GM21360 (cell line): ENCODE data around the gene IL36RN.

ENCODE experiments used
- ATAC-seq: cut with Tn5 transposase; IDR thresholded peaks from one replicate; pipeline ENCODE4 v1.9.1; 2021; ENCODE audit warnings: mild to moderate bottlenecking, moderate library complexity; ENCODE audit not compliant: unreplicated experiment

The IL36RN gene

GRCh38 chr2:113046465-113046864 is 12.5 kb upstream of the IL36RN start:
- no peak for ATAC-seq

GRCh38 chr2:113050921-113051895 is 7.8 kb upstream of the IL36RN start:
- no peak for ATAC-seq

GRCh38 chr2:113052396-113052917 is 6.5 kb upstream of the IL36RN start, which contains the start of gene IL36B:
Gene IL36B (minus strand): TSS chr2:113052867.
- ATAC-seq, result no peak

- no peak for ATAC-seq
Measured at GRCh38 chr2:113053666-113054065, 5.3 kb upstream of the IL36RN start.

GRCh38 chr2:113054066-113054465 is 4.9 kb upstream of the IL36RN start:
- no peak for ATAC-seq

- no peak for ATAC-seq
Measured at GRCh38 chr2:113056521-113056920, 2.5 kb upstream of the IL36RN start.

- no peak for ATAC-seq
Measured at GRCh38 chr2:113057117-113057516, 1.9 kb upstream of the IL36RN start.

GRCh38 chr2:113058411-113058994 is 495 bp upstream of the IL36RN start:
- no peak for ATAC-seq

- no peak for ATAC-seq
Measured at GRCh38 chr2:113060396-113060795, 1.4 kb downstream of the IL36RN start.

- ATAC-seq, result no peak
Measured at GRCh38 chr2:113060796-113061195, 1.8 kb downstream of the IL36RN start.

- ATAC-seq, result no peak
Measured at GRCh38 chr2:113061241-113061640, 2.2 kb downstream of the IL36RN start.

GRCh38 chr2:113061896-113062770 is 3.1 kb downstream of the IL36RN start:
- no peak for ATAC-seq

GRCh38 chr2:113064281-113064680 is 5.3 kb downstream of the IL36RN start:
- no peak for ATAC-seq

GRCh38 chr2:113064898-113065297 is 5.9 kb downstream of the IL36RN start:
- no peak for ATAC-seq

- no peak for ATAC-seq
Measured at GRCh38 chr2:113067681-113068080, 8.7 kb downstream of the IL36RN start, which contains the start of gene IL1F10. Gene IL1F10 (plus strand): TSS chr2:113067970. CDS start chr2:113072739, 4,769 bp downstream.

GRCh38 chr2:113068249-113068648 is 9.3 kb downstream of the IL36RN start:
- no peak for ATAC-seq

- ATAC-seq, result no peak
Measured at GRCh38 chr2:113068706-113069485, 9.9 kb downstream of the IL36RN start.

GRCh38 chr2:113069676-113070605 is 10.9 kb downstream of the IL36RN start:
- ATAC-seq, result no peak

GRCh38 chr2:113070606-113070975 is 11.6 kb downstream of the IL36RN start:
- no peak for ATAC-seq
